ENCODE results near the gene LIMCH1. TPM values are rescaled to one million over a fixed set of nuclear protein-coding genes. Genes with fewer than 3 reads are reported as not detected.

LIMCH1 gene
- total and polyA plus RNA-seq, 3 donors from 2014 or later = 14.0 to 20.9 (median 18.6) TPM

GRCh38 chr4:41611881-41612871, 74.2 kb downstream of the LIMCH1 start:
- H3K4me1 ChIP-seq = peaks cover 3% of the 10 kb centered on the region
- H3K27me3 ChIP-seq = no peaks in the 10 kb centered on the region
- no peaks in the 10 kb centered on the region for H3K36me3 ChIP-seq (ENCODE audit: low read depth, missing control alignments)
- 45 to 56% methylated on average over 13 to 14 of the region's 14 CpGs for whole genome bisulfite sequencing, 2 donors
- H3K27ac ChIP-seq = no peak overlapping the region
- H3K9me3 ChIP-seq = no peaks in the 10 kb centered on the region
- TF ChIP-seq CTCF (IDR thresholded peaks at IDR 0.05) (no peak), POLR2A (IDR thresholded peaks at IDR 0.05) (no peak)
- intact Hi-C loops (cut with DNase I; ENCODE audit: low total_unique reads) = no loop called here
- DNase-seq = peak; percentile 66
- no peak overlapping the region for H3K4me3 ChIP-seq

- no peaks in the 10 kb centered on the region for H3K27me3 ChIP-seq
- H3K9me3 ChIP-seq = no peaks in the 10 kb centered on the region
- no peak overlapping the region for H3K27ac ChIP-seq
- peak; percentile 20 for DNase-seq
- TF ChIP-seq POLR2A (IDR thresholded peaks at IDR 0.05) (no peak), CTCF (IDR thresholded peaks at IDR 0.05) (no peak)
- no peaks in the 10 kb centered on the region for H3K36me3 ChIP-seq (ENCODE audit: low read depth, missing control alignments)
- WGBS, 2 donors = 36 to 40% methylated on average over 15 of the region's 15 CpGs
- peaks cover 3% of the 10 kb centered on the region for H3K4me1 ChIP-seq
- H3K4me3 ChIP-seq = no peak overlapping the region
- intact Hi-C loops (cut with DNase I; ENCODE audit: low total_unique reads) = no loop called here
Observed at GRCh38 chr4:41613386-41613785, 75.4 kb downstream of the LIMCH1 start.

GRCh38 chr4:41613821-41614220, 75.9 kb downstream of the LIMCH1 start:
- Histone ChIP-seq H3K36me3 (ENCODE audit: low read depth, missing control alignments) (no peaks in the 10 kb centered on the region), H3K9me3 (no peaks in the 10 kb centered on the region), H3K4me1 (peaks cover 3% of the 10 kb centered on the region), H3K27ac (no peak overlapping the region), H3K4me3 (no peak overlapping the region), H3K27me3 (no peaks in the 10 kb centered on the region)
- no peak for DNase-seq
- TF ChIP-seq POLR2A (IDR thresholded peaks at IDR 0.05) (no peak), CTCF (IDR thresholded peaks at IDR 0.05) (no peak)
- WGBS, 2 donors = 68 to 80% methylated on average over 1 of the region's 1 CpG
- intact Hi-C loops (cut with DNase I; ENCODE audit: low total_unique reads) = no loop called here

- Histone ChIP-seq H3K4me1 (peaks cover 3% of the 10 kb centered on the region), H3K9me3 (no peaks in the 10 kb centered on the region), H3K36me3 (ENCODE audit: low read depth, missing control alignments) (no peaks in the 10 kb centered on the region), H3K4me3 (no peak overlapping the region), H3K27ac (no peak overlapping the region), H3K27me3 (no peaks in the 10 kb centered on the region)
- no peak for DNase-seq
- WGBS, 2 donors = 64 to 79% methylated on average over 2 of the region's 2 CpGs
- intact Hi-C loops (cut with DNase I; ENCODE audit: low total_unique reads) = no loop called here
- TF ChIP-seq POLR2A (IDR thresholded peaks at IDR 0.05) = no peak
- TF ChIP-seq CTCF (IDR thresholded peaks at IDR 0.05) = no peak
Observed at GRCh38 chr4:41614519-41614918, 76.6 kb downstream of the LIMCH1 start.

Data from testis (tissue), 3 donors.